ENCODE measurements around the gene NFATC2.

The NFATC2 gene

DNA sequence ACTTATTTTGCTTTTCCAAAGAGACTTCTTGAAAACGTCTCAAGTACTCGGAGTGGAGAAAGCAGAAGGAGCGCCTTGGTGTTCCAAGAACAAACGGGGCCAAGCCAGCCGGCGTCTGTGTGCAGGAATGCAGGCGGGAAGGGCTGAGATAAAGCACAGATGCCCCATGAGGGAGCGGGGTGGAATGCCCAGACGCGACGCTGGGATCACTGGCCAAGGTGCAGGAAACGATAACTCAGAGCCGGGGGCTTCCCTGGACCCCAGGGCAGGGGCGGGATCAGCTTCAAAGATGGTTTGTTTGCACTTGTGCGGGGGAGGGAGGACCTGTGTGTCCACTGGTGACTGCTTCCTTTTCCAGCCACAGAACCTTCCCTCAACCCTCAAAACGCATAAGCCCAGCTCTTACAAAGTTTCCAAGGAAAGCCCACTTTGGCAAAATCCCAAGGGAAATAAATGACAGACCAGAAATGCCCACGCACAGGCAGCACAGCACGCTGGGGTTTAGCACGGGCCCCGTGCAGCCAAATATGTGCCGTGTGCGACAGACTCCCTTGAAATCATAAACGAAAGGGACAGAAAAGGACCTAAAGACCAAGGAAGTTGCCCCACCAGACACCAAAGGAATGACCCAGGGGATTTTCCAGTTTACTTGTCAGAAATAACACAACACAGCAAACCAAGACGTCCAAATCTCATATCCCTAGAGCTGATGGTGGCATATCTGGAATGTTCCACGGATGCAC, 113.9 kb downstream of the NFATC2 start:
- Histone ChIP-seq H3K4me1 (ENCODE audit: control insufficient read depth, insufficient read depth, low read length) (peaks cover 18% of the 10 kb centered on the region), H3K36me3 (ENCODE audit: control insufficient read depth, insufficient read depth, low read length) (no peaks in the 10 kb centered on the region), H3K27ac (ENCODE audit: insufficient read depth, low read depth, low read length, poor library complexity, severe bottlenecking) (no peak overlapping the region), H3K4me3 (ENCODE audit: insufficient read depth, low read depth, low read length) (no peak overlapping the region), H3K9me3 (ENCODE audit: control insufficient read depth, low read length) (no peaks in the 10 kb centered on the region), H3K27me3 (ENCODE audit: control insufficient read depth, insufficient read depth, low read length, poor library complexity, severe bottlenecking) (peaks cover 2% of the 10 kb centered on the region)
- WGBS, 2 experiments: 73 to 76% methylated on average over 25 of the region's 25 CpGs

GRCh38 chr20:51427651-51428291, 114.7 kb downstream of the NFATC2 start:
- Histone ChIP-seq H3K36me3 (ENCODE audit: control insufficient read depth, insufficient read depth, low read length) (no peaks in the 10 kb centered on the region), H3K9me3 (ENCODE audit: control insufficient read depth, low read length) (no peaks in the 10 kb centered on the region), H3K4me1 (ENCODE audit: control insufficient read depth, insufficient read depth, low read length) (peaks cover 20% of the 10 kb centered on the region), H3K27ac (ENCODE audit: insufficient read depth, low read depth, low read length, poor library complexity, severe bottlenecking) (no peak overlapping the region), H3K4me3 (ENCODE audit: insufficient read depth, low read depth, low read length) (no peak overlapping the region), H3K27me3 (ENCODE audit: control insufficient read depth, insufficient read depth, low read length, poor library complexity, severe bottlenecking) (peaks cover 6% of the 10 kb centered on the region)
- WGBS, 2 experiments: 91% methylated on average over 14 of the region's 14 CpGs

DNA sequence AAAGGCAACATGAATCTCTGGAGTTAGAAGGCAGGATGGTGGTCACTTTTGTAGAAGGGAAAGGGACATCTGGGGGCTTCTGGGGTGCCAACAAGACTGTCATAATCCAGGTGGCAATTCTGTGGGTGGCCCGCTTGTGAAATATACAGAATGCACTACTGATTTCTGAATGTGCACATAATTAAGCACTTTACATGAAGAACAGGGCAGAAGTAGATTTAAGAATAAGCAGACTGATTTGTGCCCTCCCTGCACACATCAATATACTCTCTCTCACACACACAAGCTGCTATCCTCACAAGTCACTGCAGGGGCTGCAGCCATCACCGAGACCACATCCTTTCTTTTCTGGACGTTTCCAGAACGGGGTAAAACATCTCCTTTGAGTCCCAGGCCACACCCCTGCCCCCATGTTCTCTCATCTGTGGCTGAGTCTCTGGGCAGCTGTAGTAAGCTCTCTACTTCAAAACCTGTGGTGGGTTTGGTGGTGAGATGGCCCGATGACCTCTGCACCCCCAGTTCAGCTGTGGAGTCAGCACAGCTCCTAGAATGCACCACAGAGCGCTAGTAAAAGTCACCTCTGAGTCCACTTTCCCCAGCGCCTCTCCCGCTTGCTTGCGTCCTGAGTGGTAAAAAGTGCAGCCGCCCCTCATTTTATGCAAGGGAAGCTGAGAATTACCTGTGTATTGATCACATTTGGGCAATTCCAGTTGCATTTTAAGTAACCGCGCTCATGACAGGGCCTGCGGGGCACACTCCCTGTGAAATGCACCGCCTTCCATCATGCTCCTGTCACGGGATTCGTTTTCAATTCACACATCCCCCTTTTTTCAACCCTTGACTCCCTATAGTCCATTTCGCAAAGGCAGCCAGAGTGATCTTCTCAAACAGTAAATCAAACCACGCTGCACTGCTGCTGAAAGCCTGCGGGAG, 115.5 kb downstream of the NFATC2 start:
- WGBS, 2 experiments: 91% methylated on average over 19 of the region's 19 CpGs
- H3K4me1 ChIP-seq (ENCODE audit: control insufficient read depth, insufficient read depth, low read length): peaks cover 20% of the 10 kb centered on the region
- no peak overlapping the region for H3K27ac ChIP-seq (ENCODE audit: insufficient read depth, low read depth, low read length, poor library complexity, severe bottlenecking)
- H3K4me3 ChIP-seq (ENCODE audit: insufficient read depth, low read depth, low read length): no peak overlapping the region
- no peaks in the 10 kb centered on the region for H3K9me3 ChIP-seq (ENCODE audit: control insufficient read depth, low read length)
- H3K36me3 ChIP-seq (ENCODE audit: control insufficient read depth, insufficient read depth, low read length): no peaks in the 10 kb centered on the region
- peaks cover 6% of the 10 kb centered on the region for H3K27me3 ChIP-seq (ENCODE audit: control insufficient read depth, insufficient read depth, low read length, poor library complexity, severe bottlenecking)

DNA sequence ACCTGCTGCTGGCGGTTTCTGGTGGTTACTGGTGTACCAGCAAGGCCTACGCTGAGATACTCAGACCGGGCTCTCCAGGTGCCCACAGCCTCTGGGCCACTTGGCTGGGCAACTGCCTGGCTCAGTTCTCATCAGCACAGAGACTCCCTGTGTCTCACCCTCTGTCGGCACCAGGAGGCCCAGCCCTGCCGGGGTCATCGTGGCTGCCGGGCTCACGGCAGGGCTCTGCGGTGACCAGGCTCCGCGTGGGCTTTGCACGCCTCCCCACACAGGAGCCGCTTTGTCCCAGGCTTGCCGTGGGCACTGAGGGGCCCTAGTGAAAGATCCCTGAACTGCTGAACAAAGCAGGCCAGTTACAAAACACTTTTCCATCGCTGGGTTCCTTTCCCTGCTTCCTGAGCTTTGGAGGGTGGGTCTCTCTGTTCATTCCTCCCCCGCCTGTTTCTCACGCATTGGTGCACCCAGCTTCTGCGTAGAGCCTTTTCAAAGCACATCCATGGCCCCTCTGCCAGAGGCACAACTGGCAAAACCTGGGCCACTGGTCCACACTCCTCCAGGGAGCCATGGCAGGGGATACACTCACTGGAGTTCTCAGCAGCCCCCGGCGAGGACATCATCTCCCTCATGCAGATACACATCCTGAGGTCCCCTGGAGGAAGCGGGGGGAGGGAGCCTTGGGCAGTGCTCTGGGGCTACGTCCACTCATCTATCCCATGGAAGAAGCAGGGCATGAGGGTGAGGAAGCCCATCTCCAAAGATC, 117.0 kb downstream of the NFATC2 start:
- Histone ChIP-seq H3K4me1 (ENCODE audit: control insufficient read depth, insufficient read depth, low read length) (peaks cover 19% of the 10 kb centered on the region), H3K27me3 (ENCODE audit: control insufficient read depth, insufficient read depth, low read length, poor library complexity, severe bottlenecking) (peaks cover 6% of the 10 kb centered on the region), H3K27ac (ENCODE audit: insufficient read depth, low read depth, low read length, poor library complexity, severe bottlenecking) (no peak overlapping the region), H3K9me3 (ENCODE audit: control insufficient read depth, low read length) (no peaks in the 10 kb centered on the region), H3K36me3 (ENCODE audit: control insufficient read depth, insufficient read depth, low read length) (no peaks in the 10 kb centered on the region), H3K4me3 (ENCODE audit: insufficient read depth, low read depth, low read length) (no peak overlapping the region)
- 83% methylated on average over 22 of the region's 22 CpGs for WGBS, 2 experiments

- Histone ChIP-seq H3K27me3 (ENCODE audit: control insufficient read depth, insufficient read depth, low read length, poor library complexity, severe bottlenecking) (peaks cover 6% of the 10 kb centered on the region), H3K36me3 (ENCODE audit: control insufficient read depth, insufficient read depth, low read length) (no peaks in the 10 kb centered on the region), H3K4me1 (ENCODE audit: control insufficient read depth, insufficient read depth, low read length) (peaks cover 15% of the 10 kb centered on the region), H3K27ac (ENCODE audit: insufficient read depth, low read depth, low read length, poor library complexity, severe bottlenecking) (no peak overlapping the region), H3K9me3 (ENCODE audit: control insufficient read depth, low read length) (no peaks in the 10 kb centered on the region), H3K4me3 (ENCODE audit: insufficient read depth, low read depth, low read length) (no peak overlapping the region)
- WGBS, 2 experiments: 82 to 84% methylated on average over 14 to 15 of the region's 15 CpGs
These were observed 118.0 kb downstream of the NFATC2 start for GRCh38 chr20:51424270-51425117.

- Histone ChIP-seq H3K27ac (ENCODE audit: insufficient read depth, low read depth, low read length, poor library complexity, severe bottlenecking) (no peak overlapping the region), H3K9me3 (ENCODE audit: control insufficient read depth, low read length) (no peaks in the 10 kb centered on the region), H3K4me3 (ENCODE audit: insufficient read depth, low read depth, low read length) (no peak overlapping the region), H3K4me1 (ENCODE audit: control insufficient read depth, insufficient read depth, low read length) (peaks cover 15% of the 10 kb centered on the region), H3K36me3 (ENCODE audit: control insufficient read depth, insufficient read depth, low read length) (no peaks in the 10 kb centered on the region), H3K27me3 (ENCODE audit: control insufficient read depth, insufficient read depth, low read length, poor library complexity, severe bottlenecking) (peaks cover 6% of the 10 kb centered on the region)
- WGBS, 2 experiments: 27 to 29% methylated on average over 7 of the region's 7 CpGs
These were observed 118.7 kb downstream of the NFATC2 start for GRCh38 chr20:51423810-51424209.

- Histone ChIP-seq H3K9me3 (ENCODE audit: control insufficient read depth, low read length) (no peaks in the 10 kb centered on the region), H3K36me3 (ENCODE audit: control insufficient read depth, insufficient read depth, low read length) (no peaks in the 10 kb centered on the region), H3K27me3 (ENCODE audit: control insufficient read depth, insufficient read depth, low read length, poor library complexity, severe bottlenecking) (peaks cover 6% of the 10 kb centered on the region), H3K4me3 (ENCODE audit: insufficient read depth, low read depth, low read length) (no peak overlapping the region), H3K4me1 (ENCODE audit: control insufficient read depth, insufficient read depth, low read length) (peaks cover 15% of the 10 kb centered on the region), H3K27ac (ENCODE audit: insufficient read depth, low read depth, low read length, poor library complexity, severe bottlenecking) (no peak overlapping the region)
- WGBS, 2 experiments: 89 to 95% methylated on average over 1 of the region's 1 CpG
These were observed 119.2 kb downstream of the NFATC2 start for GRCh38 chr20:51423290-51423667.

- no peak overlapping the region for H3K4me3 ChIP-seq (ENCODE audit: insufficient read depth, low read depth, low read length)
- H3K27ac ChIP-seq (ENCODE audit: insufficient read depth, low read depth, low read length, poor library complexity, severe bottlenecking): no peak overlapping the region
- H3K36me3 ChIP-seq (ENCODE audit: control insufficient read depth, insufficient read depth, low read length): no peaks in the 10 kb centered on the region
- H3K4me1 ChIP-seq (ENCODE audit: control insufficient read depth, insufficient read depth, low read length): peaks cover 15% of the 10 kb centered on the region
- peaks cover 6% of the 10 kb centered on the region for H3K27me3 ChIP-seq (ENCODE audit: control insufficient read depth, insufficient read depth, low read length, poor library complexity, severe bottlenecking)
- WGBS, 2 experiments: 95 to 96% methylated on average over 4 of the region's 4 CpGs
- H3K9me3 ChIP-seq (ENCODE audit: control insufficient read depth, low read length): no peaks in the 10 kb centered on the region
These were observed 119.8 kb downstream of the NFATC2 start for GRCh38 chr20:51422514-51423289.
